ENCODE data around the gene IFNA14. TPM values are rescaled to one million over a fixed set of nuclear protein-coding genes. Genes with fewer than 3 reads are reported as not detected.
"Not testable (repeated sequence)": the region's sequence is repeated elsewhere in the genome, so short reads cannot be mapped to it uniquely, and the experiment has no call there.

The IFNA14 gene
- total RNA-seq, 2 donors from 2014 or later = not detected

DNA sequence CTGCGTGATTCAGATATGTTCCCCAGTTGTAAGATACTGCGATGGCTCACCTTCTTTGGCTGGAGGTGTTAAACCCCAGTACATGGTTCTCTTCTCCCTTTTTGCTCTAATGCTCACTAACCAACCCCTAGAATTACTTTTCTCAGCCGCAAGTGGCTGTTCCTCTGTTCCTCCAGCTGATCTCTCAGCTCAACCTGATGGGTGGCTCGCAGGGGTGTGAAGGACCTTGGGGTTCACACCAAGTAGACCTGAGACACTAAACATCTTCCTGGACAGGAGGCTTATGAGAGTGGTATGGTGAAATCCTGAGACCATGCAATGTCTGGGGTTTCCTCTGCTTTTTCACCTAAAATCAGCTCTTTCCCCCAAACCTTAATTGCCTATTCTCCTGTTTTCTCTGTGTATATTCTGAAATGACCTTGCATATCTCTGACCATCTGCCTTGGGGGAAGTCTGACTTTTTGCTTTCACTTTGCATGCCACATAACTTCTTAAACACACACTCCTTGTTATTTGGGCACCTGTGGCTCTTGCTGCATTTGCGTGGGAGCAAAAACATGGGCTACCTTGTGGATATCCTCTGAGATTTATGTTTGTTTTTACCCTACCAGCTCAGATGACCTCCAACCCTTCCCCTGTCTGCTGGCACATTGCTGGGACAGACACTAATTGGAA, 15.9 kb upstream of the IFNA14 start:
- DNase-seq (ENCODE audit: low spot score) (no peak), ATAC-seq (ENCODE audit: insufficient number of reproducible peaks, low FRiP score, low read depth) (no peak)
- H3K4me3 ChIP-seq = no peak overlapping the region
- H3K4me1 ChIP-seq (ENCODE audit: control insufficient read depth in 1 of 2, low read depth in 2 of 2) = peaks cover 0 to 3% of the 10 kb centered on the region in 2 donors
- H3K36me3 ChIP-seq = no peaks in the 10 kb centered on the region
- H3K9me3 ChIP-seq = no peaks in the 10 kb centered on the region
- no peak for TF ChIP-seq CTCF (IDR thresholded peaks at IDR 0.05)
- H3K27me3 ChIP-seq (replicated peaks; ENCODE audit: insufficient read depth) = no peaks in the 10 kb centered on the region
- H3K27ac ChIP-seq = no peak overlapping the region

- Histone ChIP-seq H3K9me3 (no peaks in the 10 kb centered on the region), H3K36me3 (no peaks in the 10 kb centered on the region), H3K4me3 (no peak overlapping the region), H3K27me3 (replicated peaks; ENCODE audit: insufficient read depth) (no peaks in the 10 kb centered on the region), H3K27ac (no peak overlapping the region), H3K4me1 (ENCODE audit: control insufficient read depth in 1 of 2, low read depth in 2 of 2) (peaks cover 0 to 3% of the 10 kb centered on the region in 2 donors)
- ATAC-seq (ENCODE audit: insufficient number of reproducible peaks, low FRiP score, low read depth) (peak; percentile 39), DNase-seq (ENCODE audit: low spot score) (no peak)
- TF ChIP-seq CTCF (IDR thresholded peaks at IDR 0.05) = peak; percentile 27
Observed at GRCh38 chr9:21252721-21253547, 13.1 kb upstream of the IFNA14 start.

- DNase-seq (ENCODE audit: low spot score) = no peak
- no peaks in the 10 kb centered on the region for H3K27me3 ChIP-seq (replicated peaks; ENCODE audit: insufficient read depth)
- no peak overlapping the region for H3K27ac ChIP-seq
- TF ChIP-seq CTCF (IDR thresholded peaks at IDR 0.05) = no peak
- H3K4me3 ChIP-seq = no peak overlapping the region
- no peaks in the 10 kb centered on the region for H3K9me3 ChIP-seq
- ATAC-seq (ENCODE audit: insufficient number of reproducible peaks, low FRiP score, low read depth) = no peak
- peaks cover 0 to 3% of the 10 kb centered on the region in 2 donors for H3K4me1 ChIP-seq (ENCODE audit: control insufficient read depth in 1 of 2, low read depth in 2 of 2)
- H3K36me3 ChIP-seq = no peaks in the 10 kb centered on the region
Observed at GRCh38 chr9:21251638-21252037, 11.8 kb upstream of the IFNA14 start.

GRCh38 chr9:21251190-21251589, 11.4 kb upstream of the IFNA14 start:
- no peaks in the 10 kb centered on the region for H3K36me3 ChIP-seq
- peaks cover 0 to 3% of the 10 kb centered on the region in 2 donors for H3K4me1 ChIP-seq (ENCODE audit: control insufficient read depth in 1 of 2, low read depth in 2 of 2)
- ATAC-seq (ENCODE audit: insufficient number of reproducible peaks, low FRiP score, low read depth) = no peak
- H3K27me3 ChIP-seq (replicated peaks; ENCODE audit: insufficient read depth) = no peaks in the 10 kb centered on the region
- no peak overlapping the region for H3K4me3 ChIP-seq
- TF ChIP-seq CTCF (IDR thresholded peaks at IDR 0.05) = no peak
- no peak for DNase-seq (ENCODE audit: low spot score)
- H3K9me3 ChIP-seq = no peaks in the 10 kb centered on the region
- H3K27ac ChIP-seq = no peak overlapping the region

DNA sequence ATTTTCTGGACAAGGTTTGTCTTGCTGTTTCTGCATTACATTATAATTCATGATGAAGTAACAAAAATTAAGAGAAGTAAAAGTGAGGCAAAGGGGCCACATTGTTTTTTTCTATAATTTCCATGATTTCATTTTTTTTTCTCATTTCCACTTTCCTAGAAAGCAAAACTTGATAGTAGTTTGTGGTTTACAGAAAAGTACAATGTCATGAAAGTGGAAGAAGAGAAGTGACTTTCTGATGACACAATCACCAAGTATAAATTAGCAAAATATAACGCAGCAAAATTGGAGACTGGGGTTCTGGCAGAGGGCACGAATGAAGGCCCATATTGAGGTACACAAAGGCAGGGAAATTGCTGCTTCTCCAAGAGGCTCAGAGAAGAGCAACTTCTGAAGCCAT, 5.0 kb upstream of the IFNA14 start:
- no peak overlapping the region for H3K27ac ChIP-seq

DNA sequence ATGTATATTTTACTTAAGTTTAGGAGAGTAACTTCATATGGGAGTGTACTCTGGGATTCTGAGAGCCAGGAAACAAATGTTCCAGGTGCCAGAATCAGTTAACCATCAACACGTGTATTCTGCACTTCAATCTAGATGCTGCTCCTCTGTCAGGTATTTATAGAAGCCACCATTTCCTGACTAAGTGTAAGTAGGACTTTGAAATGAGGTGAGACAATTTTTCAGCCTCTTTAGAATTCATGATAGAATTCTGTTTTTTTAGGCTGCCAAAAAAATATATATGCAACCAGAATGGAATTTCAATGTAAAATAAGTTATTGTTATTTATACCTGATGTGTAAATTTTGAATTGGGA, 3.5 kb downstream of the IFNA14 start:
- not testable (repeated sequence) for H3K4me3 ChIP-seq; H3K36me3 ChIP-seq; H3K27ac ChIP-seq; ATAC-seq (ENCODE audit: insufficient number of reproducible peaks, low FRiP score, low read depth); H3K4me1 ChIP-seq (ENCODE audit: control insufficient read depth in 1 of 2, low read depth in 2 of 2); H3K9me3 ChIP-seq; DNase-seq (ENCODE audit: low spot score); H3K27me3 ChIP-seq (replicated peaks; ENCODE audit: insufficient read depth)

More for the DNA sequence above, 5.0 kb upstream of the IFNA14 start:
- no peak for TF ChIP-seq CTCF (IDR thresholded peaks at IDR 0.05)
- ATAC-seq (ENCODE audit: insufficient number of reproducible peaks, low FRiP score, low read depth) = no peak
- Histone ChIP-seq H3K9me3 (no peaks in the 10 kb centered on the region), H3K27me3 (replicated peaks; ENCODE audit: insufficient read depth) (no peaks in the 10 kb centered on the region), H3K36me3 (no peaks in the 10 kb centered on the region), H3K4me1 (ENCODE audit: control insufficient read depth in 1 of 2, low read depth in 2 of 2) (no peaks in the 10 kb centered on the region), H3K4me3 (no peak overlapping the region)
- no peak for DNase-seq (ENCODE audit: low spot score)

- not testable (repeated sequence) for H3K4me3 ChIP-seq; H3K36me3 ChIP-seq; ATAC-seq (ENCODE audit: insufficient number of reproducible peaks, low FRiP score, low read depth); H3K4me1 ChIP-seq (ENCODE audit: control insufficient read depth in 1 of 2, low read depth in 2 of 2); DNase-seq (ENCODE audit: low spot score); H3K9me3 ChIP-seq; H3K27ac ChIP-seq; H3K27me3 ChIP-seq (replicated peaks; ENCODE audit: insufficient read depth)
Observed at GRCh38 chr9:21235468-21236359, 4.1 kb downstream of the IFNA14 start.
